ENCODE results near the gene ZRANB1.

Gene ZRANB1

GRCh38 chr10:124944982-124945381 is 3.1 kb downstream of the ZRANB1 start:
- peaks cover 19% of the 10 kb centered on the region for H3K36me3 ChIP-seq (ENCODE audit: control insufficient read depth, insufficient read depth, low read length)
- H3K27ac ChIP-seq (ENCODE audit: low read depth, low read length), result no peak overlapping the region
- no peak overlapping the region for H3K9ac ChIP-seq (ENCODE audit: low read depth, low read length)
- no peaks in the 10 kb centered on the region for H3K9me3 ChIP-seq (ENCODE audit: control insufficient read depth, insufficient read depth, low read length)
- H3K4me1 ChIP-seq (ENCODE audit: control insufficient read depth, insufficient read depth, low read length), result peaks cover 50% of the 10 kb centered on the region
- H3K4me3 ChIP-seq (ENCODE audit: low read depth, low read length), result no peak overlapping the region
- no peaks in the 10 kb centered on the region for H3K27me3 ChIP-seq (ENCODE audit: control insufficient read depth, insufficient read depth, low read length)

- Histone ChIP-seq H3K4me1 (ENCODE audit: control insufficient read depth, insufficient read depth, low read length) (peaks cover 46% of the 10 kb centered on the region), H3K4me3 (ENCODE audit: low read depth, low read length) (no peak overlapping the region), H3K27ac (ENCODE audit: low read depth, low read length) (no peak overlapping the region), H3K9me3 (ENCODE audit: control insufficient read depth, insufficient read depth, low read length) (no peaks in the 10 kb centered on the region), H3K36me3 (ENCODE audit: control insufficient read depth, insufficient read depth, low read length) (peaks cover 23% of the 10 kb centered on the region), H3K9ac (ENCODE audit: low read depth, low read length) (no peak overlapping the region), H3K27me3 (ENCODE audit: control insufficient read depth, insufficient read depth, low read length) (no peaks in the 10 kb centered on the region)
Observed at GRCh38 chr10:124946945-124947344, 5.0 kb downstream of the ZRANB1 start.

GRCh38 chr10:124949543-124949942 is 7.6 kb downstream of the ZRANB1 start:
- Histone ChIP-seq H3K9ac (ENCODE audit: low read depth, low read length) (no peak overlapping the region), H3K4me1 (ENCODE audit: control insufficient read depth, insufficient read depth, low read length) (peaks cover 26% of the 10 kb centered on the region), H3K27ac (ENCODE audit: low read depth, low read length) (no peak overlapping the region), H3K27me3 (ENCODE audit: control insufficient read depth, insufficient read depth, low read length) (no peaks in the 10 kb centered on the region), H3K4me3 (ENCODE audit: low read depth, low read length) (no peak overlapping the region), H3K9me3 (ENCODE audit: control insufficient read depth, insufficient read depth, low read length) (no peaks in the 10 kb centered on the region), H3K36me3 (ENCODE audit: control insufficient read depth, insufficient read depth, low read length) (peaks cover 10% of the 10 kb centered on the region; the same call in 1 of the 2 replicates)

- no peaks in the 10 kb centered on the region for H3K9me3 ChIP-seq (ENCODE audit: control insufficient read depth, insufficient read depth, low read length)
- no peaks in the 10 kb centered on the region for H3K27me3 ChIP-seq (ENCODE audit: control insufficient read depth, insufficient read depth, low read length)
- peaks cover 5% of the 10 kb centered on the region; the same call in 1 of the 2 replicates for H3K4me1 ChIP-seq (ENCODE audit: control insufficient read depth, insufficient read depth, low read length)
- H3K4me3 ChIP-seq (ENCODE audit: low read depth, low read length), result no peak overlapping the region
- H3K36me3 ChIP-seq (ENCODE audit: control insufficient read depth, insufficient read depth, low read length), result peaks cover 10% of the 10 kb centered on the region; the same call in 1 of the 2 replicates
- H3K27ac ChIP-seq (ENCODE audit: low read depth, low read length), result no peak overlapping the region
- no peak overlapping the region for H3K9ac ChIP-seq (ENCODE audit: low read depth, low read length)
Observed at GRCh38 chr10:124952123-124952522, 10.2 kb downstream of the ZRANB1 start.

GRCh38 chr10:124953421-124953820 is 11.5 kb downstream of the ZRANB1 start:
- H3K36me3 ChIP-seq (ENCODE audit: control insufficient read depth, insufficient read depth, low read length), result peaks cover 6% of the 10 kb centered on the region; the same call in 1 of the 2 replicates
- H3K9me3 ChIP-seq (ENCODE audit: control insufficient read depth, insufficient read depth, low read length), result no peaks in the 10 kb centered on the region
- H3K27me3 ChIP-seq (ENCODE audit: control insufficient read depth, insufficient read depth, low read length), result no peaks in the 10 kb centered on the region
- no peak overlapping the region for H3K9ac ChIP-seq (ENCODE audit: low read depth, low read length)
- H3K4me3 ChIP-seq (ENCODE audit: low read depth, low read length), result no peak overlapping the region
- H3K27ac ChIP-seq (ENCODE audit: low read depth, low read length), result no peak overlapping the region
- peaks cover 5% of the 10 kb centered on the region; the same call in 1 of the 2 replicates for H3K4me1 ChIP-seq (ENCODE audit: control insufficient read depth, insufficient read depth, low read length)

GRCh38 chr10:124955243-124955642 is 13.3 kb downstream of the ZRANB1 start:
- Histone ChIP-seq H3K27ac (ENCODE audit: low read depth, low read length) (no peak overlapping the region), H3K4me3 (ENCODE audit: low read depth, low read length) (no peak overlapping the region), H3K9ac (ENCODE audit: low read depth, low read length) (no peak overlapping the region), H3K9me3 (ENCODE audit: control insufficient read depth, insufficient read depth, low read length) (no peaks in the 10 kb centered on the region), H3K27me3 (ENCODE audit: control insufficient read depth, insufficient read depth, low read length) (no peaks in the 10 kb centered on the region), H3K4me1 (ENCODE audit: control insufficient read depth, insufficient read depth, low read length) (peaks cover 18% of the 10 kb centered on the region; the same call in 1 of the 2 replicates), H3K36me3 (ENCODE audit: control insufficient read depth, insufficient read depth, low read length) (0 out of 2 replicates have a peak, but pooled peaks cover 3% of the 10 kb centered on the region)

- Histone ChIP-seq H3K27me3 (ENCODE audit: control insufficient read depth, insufficient read depth, low read length) (no peaks in the 10 kb centered on the region), H3K9ac (ENCODE audit: low read depth, low read length) (no peak overlapping the region), H3K4me1 (ENCODE audit: control insufficient read depth, insufficient read depth, low read length) (peaks cover 18% of the 10 kb centered on the region; the same call in 1 of the 2 replicates), H3K9me3 (ENCODE audit: control insufficient read depth, insufficient read depth, low read length) (no peaks in the 10 kb centered on the region), H3K4me3 (ENCODE audit: low read depth, low read length) (no peak overlapping the region), H3K27ac (ENCODE audit: low read depth, low read length) (no peak overlapping the region), H3K36me3 (ENCODE audit: control insufficient read depth, insufficient read depth, low read length) (no peaks in the 10 kb centered on the region)
Observed at GRCh38 chr10:124955868-124956267, 13.9 kb downstream of the ZRANB1 start.

GRCh38 chr10:124956764-124957163 is 14.8 kb downstream of the ZRANB1 start:
- no peaks in the 10 kb centered on the region for H3K36me3 ChIP-seq (ENCODE audit: control insufficient read depth, insufficient read depth, low read length)
- H3K27me3 ChIP-seq (ENCODE audit: control insufficient read depth, insufficient read depth, low read length), result no peaks in the 10 kb centered on the region
- no peak overlapping the region for H3K27ac ChIP-seq (ENCODE audit: low read depth, low read length)
- H3K4me3 ChIP-seq (ENCODE audit: low read depth, low read length), result no peak overlapping the region
- no peaks in the 10 kb centered on the region for H3K9me3 ChIP-seq (ENCODE audit: control insufficient read depth, insufficient read depth, low read length)
- H3K9ac ChIP-seq (ENCODE audit: low read depth, low read length), result no peak overlapping the region
- H3K4me1 ChIP-seq (ENCODE audit: control insufficient read depth, insufficient read depth, low read length), result peaks cover 18% of the 10 kb centered on the region; the same call in 1 of the 2 replicates

GRCh38 chr10:124957404-124957947 is 15.6 kb downstream of the ZRANB1 start:
- Histone ChIP-seq H3K27me3 (ENCODE audit: control insufficient read depth, insufficient read depth, low read length) (no peaks in the 10 kb centered on the region), H3K4me1 (ENCODE audit: control insufficient read depth, insufficient read depth, low read length) (peaks cover 13% of the 10 kb centered on the region; the same call in 1 of the 2 replicates), H3K4me3 (ENCODE audit: low read depth, low read length) (no peak overlapping the region), H3K9me3 (ENCODE audit: control insufficient read depth, insufficient read depth, low read length) (no peaks in the 10 kb centered on the region), H3K9ac (ENCODE audit: low read depth, low read length) (no peak overlapping the region), H3K36me3 (ENCODE audit: control insufficient read depth, insufficient read depth, low read length) (no peaks in the 10 kb centered on the region), H3K27ac (ENCODE audit: low read depth, low read length) (no peak overlapping the region)

GRCh38 chr10:124959564-124959963 is 17.6 kb downstream of the ZRANB1 start:
- Histone ChIP-seq H3K4me1 (ENCODE audit: control insufficient read depth, insufficient read depth, low read length) (peaks cover 13% of the 10 kb centered on the region; the same call in 1 of the 2 replicates), H3K9ac (ENCODE audit: low read depth, low read length) (no peak overlapping the region), H3K4me3 (ENCODE audit: low read depth, low read length) (no peak overlapping the region), H3K9me3 (ENCODE audit: control insufficient read depth, insufficient read depth, low read length) (no peaks in the 10 kb centered on the region), H3K27me3 (ENCODE audit: control insufficient read depth, insufficient read depth, low read length) (no peaks in the 10 kb centered on the region), H3K36me3 (ENCODE audit: control insufficient read depth, insufficient read depth, low read length) (no peaks in the 10 kb centered on the region; the same call in 1 of the 2 replicates), H3K27ac (ENCODE audit: low read depth, low read length) (no peak overlapping the region)

GRCh38 chr10:124961248-124961570 is 19.3 kb downstream of the ZRANB1 start:
- Histone ChIP-seq H3K27ac (ENCODE audit: low read depth, low read length) (no peak overlapping the region), H3K27me3 (ENCODE audit: control insufficient read depth, insufficient read depth, low read length) (no peaks in the 10 kb centered on the region), H3K36me3 (ENCODE audit: control insufficient read depth, insufficient read depth, low read length) (peaks cover 4% of the 10 kb centered on the region), H3K4me1 (ENCODE audit: control insufficient read depth, insufficient read depth, low read length) (peaks cover 13% of the 10 kb centered on the region; the same call in 1 of the 2 replicates), H3K4me3 (ENCODE audit: low read depth, low read length) (no peak overlapping the region), H3K9ac (ENCODE audit: low read depth, low read length) (no peak overlapping the region), H3K9me3 (ENCODE audit: control insufficient read depth, insufficient read depth, low read length) (no peaks in the 10 kb centered on the region)

Data from HUES48 (cell line).